ENCODE measurements around the gene GYS1. TPM values are rescaled to one million over a fixed set of nuclear protein-coding genes. Genes with fewer than 3 reads are reported as not detected.
A peak's percentile ranks its signal among the peaks of the same experiment; 100 is the strongest.

The GYS1 gene
- total and polyA plus RNA-seq, 10 of the 15 experiments (the other 5 are each of a cell fraction or from before 2014, with no cell fraction given), result 3.7 to 62.0 (median 37.3) TPM

- peak; percentile 7 for TF ChIP-seq ZNF687 (IDR thresholded peaks at IDR 0.05)
- peak; percentile 90 for TF ChIP-seq SIX5 (IDR thresholded peaks at IDR 0.05; ENCODE audit: low read depth, low read length, severe bottlenecking)
- no peak for TF ChIP-seq BCLAF1 (IDR thresholded peaks at IDR 0.05)
- TF ChIP-seq CBX3 (IDR thresholded peaks at IDR 0.05; ENCODE audit: borderline replicate concordance, low read depth), result no peak
- TF ChIP-seq DPF2 (IDR thresholded peaks at IDR 0.05), result no peak
- TF ChIP-seq USF1 (IDR thresholded peaks at IDR 0.05; ENCODE audit: borderline replicate concordance, extremely low read length, insufficient read depth, low read depth, low read length), result peak; percentile 26
- 0 out of 2 replicates have a peak, but pooled peaks have one; percentile 26 for TF ChIP-seq RUNX3 (IDR thresholded peaks at IDR 0.05; ENCODE audit: low read length)
- TF ChIP-seq HCFC1 (IDR thresholded peaks at IDR 0.05; ENCODE audit: low read length), result peak; percentile 94
- no peak for TF ChIP-seq ZNF24 (IDR thresholded peaks at IDR 0.05)
- TF ChIP-seq SRF (IDR thresholded peaks at IDR 0.05; ENCODE audit: low read depth in 2 of 2, low read length in 2 of 2), result no peak
- TF ChIP-seq POU2F2 (IDR thresholded peaks at IDR 0.05; ENCODE audit: borderline replicate concordance, low read depth, low read length), result peak; percentile 40; the same call in 1 of the 3 replicates
- no peak for TF ChIP-seq EZH2 (IDR thresholded peaks at IDR 0.05; ENCODE audit: borderline replicate concordance, control insufficient read depth, low read depth, low read length)
- TF ChIP-seq NR2C1 (IDR thresholded peaks at IDR 0.05), result peak; percentile 74
- TF ChIP-seq SMAD1 (IDR thresholded peaks at IDR 0.05; ENCODE audit: low read depth, partially characterized antibody), result no peak
- TF ChIP-seq MEF2B (IDR thresholded peaks at IDR 0.05; ENCODE audit: partially characterized antibody, poor library complexity, severe bottlenecking), result no peak
- no peak for TF ChIP-seq RFX5 (IDR thresholded peaks at IDR 0.05; ENCODE audit: low read depth, low read length)
- no peak for TF ChIP-seq EED (IDR thresholded peaks at IDR 0.05; ENCODE audit: low read depth)
- no peak for TF ChIP-seq ZBTB4 (CRISPR knock-in tag; IDR thresholded peaks at IDR 0.05)
- TF ChIP-seq TARDBP (IDR thresholded peaks at IDR 0.05; ENCODE audit: borderline replicate concordance), result peak; percentile 90
Measured at GRCh38 chr19:48965806-48966540, 27.1 kb downstream of the GYS1 start (continued).

Measured in GM12878 (cell line).